Measurements from ENCODE around the gene TFR2.

Gene TFR2

GRCh38 chr7:100572281-100572948, 68.9 kb downstream of the TFR2 start:
- DNase-seq (ENCODE audit: low read depth), result no peak

GRCh38 chr7:100571829-100572116, 69.6 kb downstream of the TFR2 start:
- DNase-seq (ENCODE audit: low read depth), result no peak

- no peak for DNase-seq (ENCODE audit: low read depth)
These were observed 70.2 kb downstream of the TFR2 start for GRCh38 chr7:100570954-100571828.
